ENCODE data around the gene ZNF408. TPM values are rescaled to one million over a fixed set of nuclear protein-coding genes. Genes with fewer than 3 reads are reported as not detected.
A peak's percentile ranks its signal among the peaks of the same experiment; 100 is the strongest.
"Not testable (repeated sequence)": the region's sequence is repeated elsewhere in the genome, so short reads cannot be mapped to it uniquely, and the experiment has no call there.

The ZNF408 gene
- total and polyA plus RNA-seq, 12 donors: 2.2 to 13.8 (median 9.2) TPM

- WGBS, 4 donors: 50 to 65% (median 62%) methylated on average over 2 of the region's 2 CpGs
Measured at GRCh38 chr11:46667043-46667481, 33.8 kb upstream of the ZNF408 start.

GRCh38 chr11:46668480-46669085 is 32.2 kb upstream of the ZNF408 start:
- Histone ChIP-seq H3K4me3 (no peak overlapping the region), H3K27me3 (no peaks in the 10 kb centered on the region), H3K36me3 (replicated peaks in 1 of 2) (peaks cover 0 to 95% of the 10 kb centered on the region in 2 donors), H3K27ac (peak overlapping the region in 1 of 5 donors; percentile 78), H3K4me1 (replicated peaks in 1 of 2) (peaks cover 0 to 17% of the 10 kb centered on the region in 2 donors), H3K9me3 (replicated peaks in 1 of 3) (no peaks in the 10 kb centered on the region)
- TF ChIP-seq POLR2A (IDR thresholded peaks at IDR 0.05) (no peak), CTCF (IDR thresholded peaks at IDR 0.05) (no peak)
- DNase-seq: peak in 3 of 7 donors; percentile 7 to 44 (median 18)
- intact Hi-C loops (cut with DNase I): no loop called here
- WGBS, 4 donors: 91 to 93% (median 92%) methylated on average over 10 to 12 of the region's 12 CpGs

More at GRCh38 chr11:46667043-46667481, 33.8 kb upstream of the ZNF408 start:
- H3K27me3 ChIP-seq: no peaks in the 10 kb centered on the region
- H3K9me3 ChIP-seq (replicated peaks in 1 of 3): no peaks in the 10 kb centered on the region
- peaks cover 0 to 17% of the 10 kb centered on the region in 2 donors for H3K4me1 ChIP-seq (replicated peaks in 1 of 2)
- H3K36me3 ChIP-seq (replicated peaks in 1 of 2): peaks cover 0 to 87% of the 10 kb centered on the region in 2 donors
- TF ChIP-seq POLR2A (IDR thresholded peaks at IDR 0.05): no peak
- TF ChIP-seq CTCF (IDR thresholded peaks at IDR 0.05): no peak
- intact Hi-C loops (cut with DNase I): no loop called here
- DNase-seq: peak in 3 of 7 donors; percentile 43 to 68 (median 52)
- H3K4me3 ChIP-seq: no peak overlapping the region
- peak overlapping the region in 3 of 5 donors; percentile 19 to 78 (median 42) for H3K27ac ChIP-seq

- Histone ChIP-seq H3K36me3 (replicated peaks in 1 of 2) (peaks cover 0 to 89% of the 10 kb centered on the region in 2 donors), H3K9me3 (replicated peaks in 1 of 3) (no peaks in the 10 kb centered on the region), H3K4me3 (no peak overlapping the region), H3K27ac (no peak overlapping the region), H3K27me3 (no peaks in the 10 kb centered on the region), H3K4me1 (replicated peaks in 1 of 2) (peaks cover under 1 to 26% of the 10 kb centered on the region in 2 donors)
- peak in 1 of 7 donors; percentile 30 for DNase-seq
- intact Hi-C loops (cut with DNase I): no loop called here
- 63 to 73% (median 67%) methylated on average over 3 of the region's 3 CpGs for WGBS, 4 donors
- TF ChIP-seq POLR2A (IDR thresholded peaks at IDR 0.05): no peak
- TF ChIP-seq CTCF (IDR thresholded peaks at IDR 0.05): peak in 5 of 6 experiments; percentile 9 to 37 (median 31)
Measured at GRCh38 chr11:46669711-46670139, 31.1 kb upstream of the ZNF408 start.

GRCh38 chr11:46670521-46670920 is 30.3 kb upstream of the ZNF408 start:
- 77 to 98% (median 85%) methylated on average over 3 of the region's 3 CpGs for WGBS, 4 donors
- H3K36me3 ChIP-seq (replicated peaks in 1 of 2): peaks cover 0 to 81% of the 10 kb centered on the region in 2 donors
- intact Hi-C loops (cut with DNase I): not testable (repeated sequence)

GRCh38 chr11:46671958-46672315 is 28.9 kb upstream of the ZNF408 start:
- TF ChIP-seq CTCF (IDR thresholded peaks at IDR 0.05): no peak
- no peak for TF ChIP-seq POLR2A (IDR thresholded peaks at IDR 0.05)
- no peak for DNase-seq
- H3K27me3 ChIP-seq: no peaks in the 10 kb centered on the region
- H3K4me1 ChIP-seq (replicated peaks in 1 of 2): peaks cover 17 to 34% of the 10 kb centered on the region in 2 donors
- no peaks in the 10 kb centered on the region for H3K9me3 ChIP-seq (replicated peaks in 1 of 3)
- no peak overlapping the region for H3K4me3 ChIP-seq
- WGBS, 4 donors: 70 to 92% (median 86%) methylated on average over 8 to 10 of the region's 10 CpGs
- intact Hi-C loops (cut with DNase I): no loop called here
- peaks cover 0 to 70% of the 10 kb centered on the region in 2 donors for H3K36me3 ChIP-seq (replicated peaks in 1 of 2)
- no peak overlapping the region for H3K27ac ChIP-seq

More at GRCh38 chr11:46670521-46670920, 30.3 kb upstream of the ZNF408 start:
- DNase-seq; H3K4me3 ChIP-seq; H3K9me3 ChIP-seq (replicated peaks in 1 of 3); H3K27ac ChIP-seq; H3K27me3 ChIP-seq: not testable (repeated sequence)
- peaks cover 8 to 34% of the 10 kb centered on the region in 2 donors for H3K4me1 ChIP-seq (replicated peaks in 1 of 2)
